T-helper 22 cell (primary cell): ENCODE results near the gene PLVAP.
A peak's percentile ranks its signal among the peaks of the same experiment; 100 is the strongest.
"Not testable (repeated sequence)": the region's sequence is repeated elsewhere in the genome, so short reads cannot be mapped to it uniquely, and the experiment has no call there.

Source experiments
- DNase-seq: peaks from one replicate; pipeline ENCODE4 v3.0.0-alpha.2; 2020; ENCODE audit warnings: low read depth

PLVAP gene

DNA sequence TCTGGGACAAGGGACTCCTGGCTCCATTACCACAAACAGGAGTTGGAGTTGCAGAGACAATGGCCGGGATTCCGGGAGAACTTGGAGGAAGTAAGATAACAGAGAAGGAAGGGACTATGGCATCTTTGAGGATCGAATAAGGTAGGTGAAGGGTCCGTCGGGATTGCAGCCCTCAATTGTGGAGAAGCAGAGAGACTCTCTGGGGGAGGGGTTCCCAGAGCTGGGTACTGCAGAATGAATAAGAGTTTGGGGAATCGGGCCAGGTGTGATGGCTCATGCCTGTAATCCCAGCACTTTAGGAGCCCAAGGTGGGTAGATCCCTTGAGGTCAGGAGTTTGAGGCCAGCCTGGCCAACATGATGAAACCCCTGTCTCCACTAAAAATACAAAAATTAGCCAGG, 24.5 kb upstream of the PLVAP start:
- no peak for DNase-seq

DNA sequence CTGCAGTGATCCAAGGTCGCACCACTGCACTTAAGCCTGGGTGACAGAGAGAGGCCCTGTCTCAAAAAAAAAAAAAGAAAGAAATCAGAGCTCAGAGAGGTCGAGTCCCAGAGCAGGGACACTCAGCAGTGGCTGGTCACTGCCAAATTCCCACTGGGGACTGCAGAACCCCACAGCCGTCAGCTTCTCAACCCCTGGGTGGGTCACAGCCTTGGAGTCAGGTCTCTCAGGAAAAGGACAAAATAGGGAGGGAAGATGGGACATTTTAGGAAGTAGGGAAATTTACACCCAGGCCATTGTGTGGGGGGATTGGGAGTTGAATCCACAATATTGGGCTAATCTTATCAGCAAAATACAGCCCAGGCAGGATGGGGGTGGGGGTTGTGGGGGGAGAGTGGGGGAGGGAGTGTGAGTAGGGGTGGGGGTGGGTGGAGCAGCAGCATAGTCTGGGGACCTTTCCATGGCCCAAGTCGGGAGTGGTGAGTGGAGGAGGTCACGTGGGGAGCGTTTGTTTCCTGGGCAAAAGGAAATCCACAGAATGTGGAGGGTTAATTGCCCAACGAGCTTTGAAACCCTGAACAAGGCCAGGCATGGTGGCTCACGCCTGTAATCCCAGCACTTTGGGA, 21.9 kb upstream of the PLVAP start:
- no peak for DNase-seq

GRCh38 chr19:17394891-17395415, 17.8 kb upstream of the PLVAP start:
- DNase-seq: no peak

GRCh38 chr19:17393914-17394313, 16.8 kb upstream of the PLVAP start, which contains the start of gene CCDC194:
TSS of gene CCDC194 (minus strand) at chr19:17394196. CDS start at chr19:17394158, 38 bp downstream.
- no peak for DNase-seq

DNA sequence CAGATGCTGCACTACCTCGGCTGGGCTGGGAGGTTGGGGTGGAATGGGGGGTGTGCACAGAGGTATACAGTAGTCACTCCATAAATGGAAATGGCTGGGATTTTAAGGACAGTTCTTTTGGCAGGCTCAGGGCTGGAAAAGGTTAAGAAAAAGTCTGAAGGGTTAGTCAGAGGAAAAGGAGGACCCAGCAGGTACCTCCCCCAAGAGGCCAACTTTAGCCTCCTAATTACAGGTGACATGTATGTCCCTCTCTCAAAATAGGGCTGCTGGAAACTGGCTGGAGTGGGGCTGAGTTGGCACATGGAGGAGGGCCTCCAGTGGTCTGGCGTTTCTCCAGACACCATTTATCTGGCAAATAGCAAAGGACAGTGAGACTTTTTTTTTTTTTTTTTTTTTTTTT, 15.9 kb upstream of the PLVAP start:
- no peak for DNase-seq

GRCh38 chr19:17391371-17392151, 14.4 kb upstream of the PLVAP start:
- DNase-seq: no peak

DNA sequence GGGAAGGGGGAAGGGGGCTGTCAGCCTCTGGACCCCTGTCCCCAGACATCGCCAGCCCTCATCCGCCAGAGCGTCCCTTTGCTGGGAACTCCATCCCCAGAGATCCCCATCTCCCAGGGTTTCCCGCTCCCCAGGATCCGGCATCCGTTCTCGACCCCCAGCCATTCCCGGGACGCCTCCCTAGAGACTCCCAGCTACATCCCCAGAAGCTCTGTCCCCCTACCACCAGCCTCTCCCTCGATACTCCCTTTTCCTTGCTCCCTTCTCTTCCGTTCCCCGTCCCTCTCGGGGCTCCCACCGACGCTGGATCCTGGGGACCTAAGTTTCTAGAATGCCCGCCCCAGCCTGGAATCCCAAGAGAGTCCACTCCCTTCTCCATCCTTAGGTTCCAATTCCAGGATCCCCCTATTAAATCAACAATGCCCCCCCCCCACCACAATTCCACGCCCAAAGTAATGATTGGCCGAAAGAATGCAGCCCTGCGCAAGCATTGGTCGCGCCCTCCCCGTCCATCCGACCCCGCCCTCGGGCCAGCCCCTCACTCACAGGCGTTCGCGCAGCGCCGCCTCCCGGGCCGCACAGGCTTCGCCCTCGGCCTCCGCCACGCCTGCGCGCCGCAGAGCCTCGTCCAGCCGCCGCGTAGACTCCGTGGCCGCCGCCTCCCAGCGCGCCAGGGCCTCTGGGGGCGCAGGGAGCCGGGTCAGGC, 13.7 kb upstream of the PLVAP start:
- DNase-seq: peak; percentile 80

GRCh38 chr19:17389957-17390664, 13.0 kb upstream of the PLVAP start:
- DNase-seq: no peak

DNA sequence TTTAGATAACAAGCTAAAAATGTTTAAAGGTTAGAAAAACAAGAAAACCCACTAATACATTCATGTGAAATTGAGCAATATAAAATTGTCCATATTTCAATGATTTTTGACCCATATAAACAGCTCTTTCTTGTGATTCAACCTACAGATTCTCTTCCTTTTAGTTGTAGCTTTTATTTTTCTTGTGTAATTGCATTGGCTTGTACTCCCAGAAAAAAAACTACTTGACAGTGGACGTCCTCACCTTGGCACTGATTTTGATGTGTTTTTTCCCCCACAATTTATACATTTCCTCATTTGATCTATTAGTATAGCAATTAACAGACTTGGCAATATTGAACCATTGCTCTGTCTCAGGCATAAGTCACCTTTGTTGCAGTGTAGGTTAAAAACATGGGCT, 12.1 kb upstream of the PLVAP start:
- DNase-seq: no peak

GRCh38 chr19:17385878-17386611, 8.9 kb upstream of the PLVAP start:
- peak; percentile 22 for DNase-seq

DNA sequence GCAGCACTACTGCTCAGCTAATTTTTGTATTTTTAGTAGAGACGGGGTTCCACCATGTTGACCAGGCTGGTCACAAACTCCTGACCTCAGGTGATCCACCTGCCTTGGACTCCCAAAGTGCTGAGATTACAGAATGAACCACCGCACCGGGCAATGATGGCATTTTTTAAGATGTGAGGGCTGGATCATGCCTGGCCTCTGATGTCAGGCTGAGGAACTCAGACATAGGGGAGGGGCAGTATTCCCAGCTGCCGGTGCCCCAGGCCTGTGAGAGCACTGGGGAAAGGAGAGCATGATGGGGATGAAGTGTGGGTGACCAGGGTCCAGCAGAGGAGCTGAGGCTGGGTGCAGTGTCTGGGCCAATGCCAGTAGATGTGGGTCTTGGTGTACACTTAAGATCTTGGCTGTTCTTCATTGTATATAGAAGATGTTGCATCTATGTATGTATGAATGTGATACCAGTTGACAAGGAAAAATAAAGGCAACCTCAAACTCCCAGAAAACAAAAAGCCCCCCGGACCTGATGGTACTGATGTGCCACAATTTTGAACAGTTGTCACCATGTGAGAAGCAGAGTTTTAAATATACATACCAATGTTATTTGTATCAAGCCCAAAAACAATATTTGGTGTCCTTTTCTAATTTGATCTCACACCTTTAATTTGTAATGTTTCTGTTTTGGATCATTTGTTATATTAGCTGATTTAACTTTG, 3.4 kb upstream of the PLVAP start:
- no peak for DNase-seq

GRCh38 chr19:17379221-17379631, 2.1 kb upstream of the PLVAP start:
- no peak for DNase-seq

DNA sequence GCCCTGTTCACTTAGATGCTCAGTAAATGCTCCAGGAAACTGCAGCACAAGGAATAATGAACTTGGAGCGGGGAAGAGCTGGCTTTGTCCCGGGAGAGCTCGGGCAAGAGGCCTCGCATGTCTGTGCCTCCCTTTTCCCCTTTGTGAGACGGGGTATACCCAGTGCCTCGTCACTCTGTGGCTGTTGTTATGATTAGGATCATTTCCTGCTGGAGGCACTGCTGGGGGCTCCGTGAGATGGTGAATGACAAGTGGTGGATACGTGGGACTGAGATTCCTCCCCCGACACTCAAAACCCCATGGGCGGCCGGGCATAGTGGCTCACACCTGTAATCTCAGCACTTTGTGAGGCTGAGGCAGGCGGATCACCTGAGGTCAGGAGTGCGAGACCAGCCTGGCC, 1.1 kb upstream of the PLVAP start:
- no peak for DNase-seq

- no peak for DNase-seq
These were observed 7.0 kb downstream of the PLVAP start for GRCh38 chr19:17370026-17370587.

DNA sequence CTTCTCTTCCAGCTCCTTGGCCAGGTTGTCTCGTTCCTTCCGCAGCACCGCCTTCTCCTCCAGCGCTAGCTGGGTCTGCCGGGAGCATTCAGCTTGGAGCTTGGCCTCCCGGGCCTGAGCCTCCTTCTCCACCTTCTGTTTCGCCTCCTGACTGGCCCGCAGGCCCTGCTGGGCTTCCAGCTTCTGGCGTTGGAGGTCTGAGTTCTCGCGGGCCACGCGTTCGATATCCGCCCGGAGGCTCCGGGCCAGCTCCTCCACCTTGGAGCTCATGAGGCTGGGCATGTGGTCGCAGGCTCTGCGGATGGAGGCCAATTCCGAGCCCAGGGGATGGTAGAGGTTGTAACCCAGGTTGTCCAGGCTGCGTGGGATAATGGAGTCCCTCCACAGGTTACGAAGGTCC, 11.8 kb downstream of the PLVAP start:
- DNase-seq: no peak

DNA sequence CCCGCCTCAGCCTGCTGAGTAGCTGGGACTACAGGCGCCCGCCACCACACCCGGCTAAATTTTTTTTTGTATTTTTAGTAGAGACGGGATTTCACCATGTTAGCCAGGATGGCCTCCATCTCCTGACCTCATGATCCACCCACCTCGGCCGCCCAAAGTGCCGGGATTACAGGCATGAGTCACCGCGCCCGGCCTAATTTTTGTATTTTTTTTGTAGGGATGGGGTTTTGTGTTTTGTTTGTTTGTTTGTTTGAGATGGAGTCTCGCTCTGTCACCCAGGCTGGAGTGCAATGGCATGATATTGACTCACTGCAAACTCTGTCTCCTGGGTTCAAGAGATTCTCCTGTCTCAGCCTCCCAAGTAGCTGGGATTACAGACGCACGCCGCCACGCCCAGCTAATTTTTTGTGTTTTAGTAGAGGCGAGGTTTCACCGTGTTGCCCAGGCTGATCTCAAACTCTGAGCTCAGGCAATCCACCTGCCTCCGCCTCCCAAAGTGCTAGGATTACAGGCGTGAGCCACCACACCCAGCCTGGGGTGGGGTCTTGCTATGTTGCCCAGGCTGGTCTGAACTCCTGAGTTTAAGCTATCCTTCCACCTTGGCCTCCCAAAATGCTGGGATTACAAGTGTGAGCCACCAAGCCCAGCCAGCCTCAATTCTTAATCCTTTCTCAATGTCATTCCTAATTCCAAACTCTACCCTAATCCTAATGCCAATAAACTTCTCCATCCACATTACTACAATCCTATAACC, 13.1 kb downstream of the PLVAP start:
- DNase-seq: not testable (repeated sequence)

- DNase-seq: no peak
These were observed 17.0 kb downstream of the PLVAP start for GRCh38 chr19:17359905-17360800.

GRCh38 chr19:17358395-17358794, 18.7 kb downstream of the PLVAP start:
- DNase-seq: no peak

- no peak for DNase-seq
These were observed 19.4 kb downstream of the PLVAP start for GRCh38 chr19:17357724-17358123.
